MM.1S (cell line): Measurements from ENCODE around the gene TNFRSF8.

ENCODE experiments used
- EZH2 ChIP-seq: fragments of 300-600 bp; sonication (generic); optimal IDR thresholded peaks from 2 replicates; pipeline ENCODE3; 2017; ENCODE audit warnings: low read depth, mild to moderate bottlenecking, antibody characterized with exemption, low read length, mixed read lengths
- EZH2phosphoT487 ChIP-seq: fragments of 300-600 bp; sonication (generic); IDR thresholded peaks from 2 replicates; pipeline ENCODE4 v1.6.1; 2018; ENCODE audit warnings: antibody characterized with exemption, low read length
- TF ChIP-seq, protein P1 (sequence below): fragments of 300-600 bp; sonication (generic); IDR thresholded peaks from 2 replicates; pipeline ENCODE4 v1.5.1; 2016; ENCODE audit warnings: antibody characterized with exemption, low read length, mixed read lengths

DNA sequence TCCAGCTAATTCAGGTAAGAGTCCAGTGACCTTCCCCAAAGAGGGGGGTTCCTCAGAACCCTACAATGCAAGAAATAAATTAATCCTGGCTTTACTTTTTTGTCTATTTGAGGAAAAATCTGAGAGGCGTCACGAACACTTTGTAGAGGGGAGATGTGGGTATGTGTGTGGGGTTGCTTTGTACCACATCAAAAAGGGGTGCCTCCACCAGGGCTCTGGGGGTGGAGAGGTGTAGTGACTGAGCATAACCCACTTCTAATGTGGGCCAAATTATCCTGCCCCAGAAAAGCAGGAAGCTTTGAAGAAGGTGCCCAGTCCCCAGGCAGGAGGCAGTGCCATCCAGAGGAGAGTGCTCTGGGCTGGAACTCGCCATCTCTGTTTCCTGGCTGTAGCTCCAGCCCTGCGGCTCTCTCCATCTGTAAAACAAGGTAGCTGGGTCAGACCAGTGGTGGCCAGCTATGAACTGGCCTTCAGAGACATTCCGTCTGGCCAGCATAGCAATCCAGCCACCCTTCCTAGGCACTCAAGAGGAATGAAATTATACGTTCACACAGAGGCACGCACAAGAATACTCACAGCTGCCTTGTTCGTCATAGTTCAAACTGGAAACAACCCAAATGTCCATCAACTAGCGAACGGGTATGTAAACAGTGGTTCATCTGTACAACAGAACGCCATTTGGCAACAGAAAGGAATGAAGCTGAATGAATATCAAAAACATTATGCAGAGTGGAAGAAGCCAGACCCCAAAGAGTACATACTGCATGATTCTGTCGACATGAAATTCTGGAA, 58.3 kb downstream of the TNFRSF8 start:
- TF ChIP-seq, protein P1, sequence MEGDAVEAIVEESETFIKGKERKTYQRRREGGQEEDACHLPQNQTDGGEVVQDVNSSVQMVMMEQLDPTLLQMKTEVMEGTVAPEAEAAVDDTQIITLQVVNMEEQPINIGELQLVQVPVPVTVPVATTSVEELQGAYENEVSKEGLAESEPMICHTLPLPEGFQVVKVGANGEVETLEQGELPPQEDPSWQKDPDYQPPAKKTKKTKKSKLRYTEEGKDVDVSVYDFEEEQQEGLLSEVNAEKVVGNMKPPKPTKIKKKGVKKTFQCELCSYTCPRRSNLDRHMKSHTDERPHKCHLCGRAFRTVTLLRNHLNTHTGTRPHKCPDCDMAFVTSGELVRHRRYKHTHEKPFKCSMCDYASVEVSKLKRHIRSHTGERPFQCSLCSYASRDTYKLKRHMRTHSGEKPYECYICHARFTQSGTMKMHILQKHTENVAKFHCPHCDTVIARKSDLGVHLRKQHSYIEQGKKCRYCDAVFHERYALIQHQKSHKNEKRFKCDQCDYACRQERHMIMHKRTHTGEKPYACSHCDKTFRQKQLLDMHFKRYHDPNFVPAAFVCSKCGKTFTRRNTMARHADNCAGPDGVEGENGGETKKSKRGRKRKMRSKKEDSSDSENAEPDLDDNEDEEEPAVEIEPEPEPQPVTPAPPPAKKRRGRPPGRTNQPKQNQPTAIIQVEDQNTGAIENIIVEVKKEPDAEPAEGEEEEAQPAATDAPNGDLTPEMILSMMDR, result no peak
- TF ChIP-seq EZH2 (no peak), EZH2phosphoT487 (no peak)
